ENCODE measurements around the gene IP6K2.

The IP6K2 gene

GRCh38 chr3:48702320-48702920 lies 14.6 kb downstream of the IP6K2 start:
- TF ChIP-seq FOXP2 (optimal IDR thresholded peaks at IDR 0.05; ENCODE audit: borderline replicate concordance, extremely low read depth, extremely low read length, insufficient read depth) (no peak), SIN3A (IDR thresholded peaks at IDR 0.05; ENCODE audit: borderline replicate concordance, insufficient read depth, low read length) (no peak), POLR2AphosphoS5 (IDR thresholded peaks at IDR 0.05; ENCODE audit: low read depth, low read length) (no peak), TAF1 (IDR thresholded peaks at IDR 0.05; ENCODE audit: borderline replicate concordance, insufficient read depth, low read length) (no peak), REST (IDR thresholded peaks at IDR 0.05; ENCODE audit: insufficient read depth in 1 of 2, low read depth in 2 of 2, low read length in 2 of 2) (no peak)

GRCh38 chr3:48700731-48701405 lies 16.2 kb downstream of the IP6K2 start:
- no peak for TF ChIP-seq SIN3A (IDR thresholded peaks at IDR 0.05; ENCODE audit: borderline replicate concordance, insufficient read depth, low read length)
- no peak for TF ChIP-seq FOXP2 (optimal IDR thresholded peaks at IDR 0.05; ENCODE audit: borderline replicate concordance, extremely low read depth, extremely low read length, insufficient read depth)
- TF ChIP-seq POLR2AphosphoS5 (IDR thresholded peaks at IDR 0.05; ENCODE audit: low read depth, low read length) = no peak
- TF ChIP-seq REST (IDR thresholded peaks at IDR 0.05; ENCODE audit: insufficient read depth in 1 of 2, low read depth in 2 of 2, low read length in 2 of 2) = no peak
- no peak for TF ChIP-seq TAF1 (IDR thresholded peaks at IDR 0.05; ENCODE audit: borderline replicate concordance, insufficient read depth, low read length)

- TF ChIP-seq REST (IDR thresholded peaks at IDR 0.05; ENCODE audit: insufficient read depth in 1 of 2, low read depth in 2 of 2, low read length in 2 of 2) = no peak
Observed at GRCh38 chr3:48698891-48699290, 18.1 kb downstream of the IP6K2 start.

GRCh38 chr3:48697952-48698351 lies 19.1 kb downstream of the IP6K2 start:
- TF ChIP-seq FOXP2 (optimal IDR thresholded peaks at IDR 0.05; ENCODE audit: borderline replicate concordance, extremely low read depth, extremely low read length, insufficient read depth) = no peak
- no peak for TF ChIP-seq REST (IDR thresholded peaks at IDR 0.05; ENCODE audit: insufficient read depth in 1 of 2, low read depth in 2 of 2, low read length in 2 of 2)
- no peak for TF ChIP-seq SIN3A (IDR thresholded peaks at IDR 0.05; ENCODE audit: borderline replicate concordance, insufficient read depth, low read length)

- TF ChIP-seq TAF1 (IDR thresholded peaks at IDR 0.05; ENCODE audit: borderline replicate concordance, insufficient read depth, low read length) = no peak
- TF ChIP-seq POLR2AphosphoS5 (IDR thresholded peaks at IDR 0.05; ENCODE audit: low read depth, low read length) = no peak
- TF ChIP-seq FOXP2 (optimal IDR thresholded peaks at IDR 0.05; ENCODE audit: borderline replicate concordance, extremely low read depth, extremely low read length, insufficient read depth) = no peak
- TF ChIP-seq REST (IDR thresholded peaks at IDR 0.05; ENCODE audit: insufficient read depth in 1 of 2, low read depth in 2 of 2, low read length in 2 of 2) = no peak
Observed at GRCh38 chr3:48696601-48697000, 20.4 kb downstream of the IP6K2 start.

Measured in PFSK-1 (cell line).